Ovary (tissue), 9 donors: Measurements from ENCODE around the gene LIPI. TPM values are rescaled to one million over a fixed set of nuclear protein-coding genes. Genes with fewer than 3 reads are reported as not detected.
A peak's percentile ranks its signal among the peaks of the same experiment; 100 is the strongest.
"Not testable (repeated sequence)": the region's sequence is repeated elsewhere in the genome, so short reads cannot be mapped to it uniquely, and the experiment has no call there.

Experiments used
- DNase-seq, 5 donors: peaks; one replicate each; pipeline ENCODE4 v3.0.0-alpha.2; 2019 to 2020
- H3K27ac ChIP-seq, 2 donors: fragments of 200-600 bp; one replicate each; pipeline versions ENCODE4 v1.5.1 to v1.8.0; 2019 to 2022
- H3K27me3 ChIP-seq: fragments of 200-600 bp; one replicate; pipeline ENCODE4 v1.8.0; 2022
- H3K36me3 ChIP-seq: fragments of 200-600 bp; sonication (generic); one replicate; pipeline ENCODE4 v1.5.1; 2019
- H3K4me1 ChIP-seq: one replicate; pipeline ENCODE4 v1.8.1; 2013; ENCODE audit warnings: mild to moderate bottlenecking, moderate library complexity; ENCODE audit not compliant: insufficient read depth
- H3K4me3 ChIP-seq: fragments of 200-600 bp; sonication (generic); one replicate; pipeline ENCODE4 v1.5.1; 2017
- H3K9me3 ChIP-seq, 2 donors: fragments of 200-600 bp in 1 of 2; sonication (generic) in 1 of 2; one replicate each; pipeline versions ENCODE4 v1.5.1 to v1.8.1; 2013 to 2019; ENCODE audit warnings: mild to moderate bottlenecking in 1 of 2, moderate library complexity in 1 of 2
- EP300 ChIP-seq: sonication (generic); formaldehyde crosslinking; IDR thresholded peaks from one replicate; pipeline ENCODE4 v1.6.1; 2017; ENCODE audit warnings: antibody characterized with exemption
- POLR2A ChIP-seq: fragments of 450-650 bp; IDR thresholded peaks from one replicate; pipeline ENCODE4 v1.6.1; 2017; ENCODE audit warnings: antibody characterized with exemption, mild to moderate bottlenecking, moderate library complexity
- WGBS, 3 donors: extraction: QIAGEN DNeasy Blood & Tissue Kit in 1 of 3; methylation state at CpG; one replicate each; pipeline versions ENCODE4 v1.1.5 to v1.1.7; 2013 to 2017; 5-methylcytosine and 5-hydroxymethylcytosine counted together
- intact Hi-C, 4 donors: fragments of 100-400 bp; cut with DNase I; formaldehyde crosslinking; loops; one replicate each; pipeline versions ENCODE4 v1.11.0 to v1.15.1; 2022 to 2023
- polyA plus RNA-seq, 2 donors: library from polyadenylated mRNA; stranded (reverse); fragments of 200-250 nt in 1 of 2; fragments of 350-450 nt in 1 of 2; fragmentation: Illumina TruSeq in 1 of 2; extraction: RNeasy Lipid Tissue Mini Kit (QIAGEN cat#74804) in 1 of 2; gene quantifications; one replicate each; pipeline ENCODE4 v1.2.3, GENCODE V29; 2013 to 2014
- total RNA-seq, 7 donors: library from RNA; depleted of rRNA in 2 of 7; stranded (reverse); fragments of >200 nt in 2 of 7; fragmentation: NEBNext Ultra II Directional in 3 of 7; extraction: Animal tissue kit (Norgen Biotek cat#: 25700) in 3 of 7; gene quantifications; one replicate each; pipeline versions ENCODE4 v1.1.0 to v1.2.4, GENCODE V29; 2016 to 2023
- TF ChIP-seq, protein P1 (sequence below), 3 donors: fragments of 450-650 bp in 2 of 3; fragments of 200-600 bp in 1 of 3; IDR thresholded peaks; one replicate each; pipeline versions ENCODE4 v1.5.1 to v1.8.0; 2016 to 2022; ENCODE audit warnings: antibody characterized with exemption in 3 of 3, mild to moderate bottlenecking in 1 of 3
- donor health status: DM: no; HTN: no; CAD: no; lungs with moderate emphysema.
- donor health status: DM: no; HTN: no; CAD: no.
- donor health status: Bipolar disorder and iron deficiency.
- donor health status: DM: yes; HTN: yes; CAD: no.
- donor health status: DM: no; HTN: no; CAD: no.
- donor health status: DM: yes; HTN: yes; CAD: no.

The LIPI gene
- total and polyA plus RNA-seq, 9 donors, result 0.18 to 0.48 TPM; not detected in 7

DNA sequence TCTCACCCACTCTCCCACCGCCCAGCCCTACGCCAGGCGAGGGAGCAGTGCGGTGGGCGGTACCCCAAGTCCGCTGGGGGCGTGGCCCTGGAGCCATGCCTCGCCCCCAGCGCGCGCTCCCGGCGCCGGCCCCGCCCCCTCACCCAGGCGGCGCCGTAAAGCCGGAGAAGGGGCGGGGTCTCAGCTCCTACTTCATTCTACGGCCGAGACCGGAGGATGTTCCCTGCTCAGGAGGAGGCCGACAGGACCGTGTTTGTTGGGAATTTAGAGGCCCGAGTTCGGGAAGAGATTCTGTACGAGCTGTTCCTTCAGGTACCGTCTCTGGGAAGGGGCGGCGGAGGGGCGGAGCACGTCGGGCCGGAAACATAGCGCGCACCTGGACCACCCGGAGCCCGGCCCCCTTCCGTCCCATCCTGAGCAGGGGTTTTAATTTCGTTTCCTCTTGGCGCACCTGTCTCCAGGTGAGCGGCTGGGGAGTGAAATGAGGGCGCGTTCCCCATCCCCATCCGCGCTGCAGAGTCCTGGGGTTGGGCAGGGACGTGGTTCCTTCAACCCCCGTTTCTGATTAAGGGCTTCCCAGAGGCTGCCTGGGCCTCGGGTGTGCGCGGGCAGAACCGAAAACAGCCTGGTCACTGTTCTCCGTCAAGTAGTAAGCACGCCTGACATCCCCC lies 5.4 kb upstream of the LIPI start, which contains the start of gene RBM11:
Gene RBM11 (plus strand): TSS at position 187 of the 671 bp plus-strand sequence. CDS start 30 bp downstream, at position 217.
- peak; percentile 78 to 88 (median 84) for DNase-seq
- Histone ChIP-seq H3K4me1 (peaks cover 3% of the 10 kb centered on the region), H3K27me3 (no peaks in the 10 kb centered on the region), H3K4me3 (peak within 1 kb of the TSS; percentile 78), H3K36me3 (no peaks in the 10 kb centered on the region), H3K9me3 (no peaks in the 10 kb centered on the region), H3K27ac (peak within 1 kb of the TSS in 1 of 2 donors; percentile 26)
- WGBS, 3 donors, result 0 to 1% (median 1%) methylated on average over 55 of the region's 55 CpGs
- intact Hi-C loops, result no loop called here
- TF ChIP-seq, protein P1, sequence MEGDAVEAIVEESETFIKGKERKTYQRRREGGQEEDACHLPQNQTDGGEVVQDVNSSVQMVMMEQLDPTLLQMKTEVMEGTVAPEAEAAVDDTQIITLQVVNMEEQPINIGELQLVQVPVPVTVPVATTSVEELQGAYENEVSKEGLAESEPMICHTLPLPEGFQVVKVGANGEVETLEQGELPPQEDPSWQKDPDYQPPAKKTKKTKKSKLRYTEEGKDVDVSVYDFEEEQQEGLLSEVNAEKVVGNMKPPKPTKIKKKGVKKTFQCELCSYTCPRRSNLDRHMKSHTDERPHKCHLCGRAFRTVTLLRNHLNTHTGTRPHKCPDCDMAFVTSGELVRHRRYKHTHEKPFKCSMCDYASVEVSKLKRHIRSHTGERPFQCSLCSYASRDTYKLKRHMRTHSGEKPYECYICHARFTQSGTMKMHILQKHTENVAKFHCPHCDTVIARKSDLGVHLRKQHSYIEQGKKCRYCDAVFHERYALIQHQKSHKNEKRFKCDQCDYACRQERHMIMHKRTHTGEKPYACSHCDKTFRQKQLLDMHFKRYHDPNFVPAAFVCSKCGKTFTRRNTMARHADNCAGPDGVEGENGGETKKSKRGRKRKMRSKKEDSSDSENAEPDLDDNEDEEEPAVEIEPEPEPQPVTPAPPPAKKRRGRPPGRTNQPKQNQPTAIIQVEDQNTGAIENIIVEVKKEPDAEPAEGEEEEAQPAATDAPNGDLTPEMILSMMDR (IDR thresholded peaks at IDR 0.05), result no peak
- peak; percentile 36 for TF ChIP-seq POLR2A
- TF ChIP-seq EP300, result no peak

DNA sequence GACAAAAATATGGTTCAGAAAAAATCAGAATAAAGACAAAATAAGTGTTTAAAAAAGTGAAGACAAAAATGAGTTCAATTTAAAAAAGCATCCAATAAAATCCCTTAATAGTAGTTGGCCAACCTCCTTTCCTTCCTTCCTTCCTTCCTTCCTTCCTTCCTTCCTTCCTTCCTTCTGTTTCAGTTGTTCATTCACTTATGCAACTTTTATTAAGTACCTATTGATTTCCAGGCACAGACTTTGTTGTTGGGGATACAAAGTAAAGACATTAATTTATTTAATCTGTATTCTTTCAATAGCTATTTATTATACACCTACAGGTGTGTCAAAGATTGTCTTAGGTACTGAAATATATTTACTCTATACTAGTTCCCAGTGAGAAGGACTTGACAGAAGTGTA lies 2.4 kb upstream of the LIPI start:
- no peaks in the 10 kb centered on the region for H3K36me3 ChIP-seq
- H3K27me3 ChIP-seq, result no peaks in the 10 kb centered on the region
- peaks cover 3% of the 10 kb centered on the region for H3K4me1 ChIP-seq
- no peak overlapping the region for H3K4me3 ChIP-seq
- no peak for TF ChIP-seq POLR2A
- TF ChIP-seq EP300, result no peak
- TF ChIP-seq, protein P1 (IDR thresholded peaks at IDR 0.05), result no peak
- intact Hi-C loops, result no loop called here
- no peak overlapping the region for H3K27ac ChIP-seq
- H3K9me3 ChIP-seq, result no peaks in the 10 kb centered on the region
- no peak for DNase-seq

DNA sequence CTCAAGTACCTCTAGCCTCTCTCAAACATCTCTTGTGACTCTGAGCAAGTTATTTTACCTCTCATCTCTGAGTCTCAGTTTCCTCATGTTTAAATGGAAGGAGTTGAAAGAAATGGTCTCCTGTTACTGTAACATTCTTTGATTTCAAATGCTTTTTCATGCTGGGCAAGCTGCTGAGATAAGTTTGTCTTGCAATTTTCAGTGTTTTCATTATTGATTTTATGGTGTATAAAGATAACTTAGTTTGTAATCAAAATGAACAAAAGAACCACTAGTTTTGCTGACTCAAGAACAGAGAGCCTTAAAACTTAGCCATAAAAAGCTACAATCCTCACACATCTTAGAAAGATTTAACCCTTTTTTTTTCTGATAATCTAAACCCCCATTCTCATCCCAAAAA lies 4.5 kb downstream of the LIPI start:
- H3K36me3 ChIP-seq, result no peaks in the 10 kb centered on the region
- no peaks in the 10 kb centered on the region for H3K4me1 ChIP-seq
- H3K27ac ChIP-seq, result no peak overlapping the region
- intact Hi-C loops, result no loop called here
- H3K4me3 ChIP-seq, result no peak overlapping the region
- H3K9me3 ChIP-seq, result no peaks in the 10 kb centered on the region
- no peak for DNase-seq
- TF ChIP-seq EP300 (no peak), POLR2A (no peak)
- TF ChIP-seq, protein P1 (IDR thresholded peaks at IDR 0.05), result no peak
- no peaks in the 10 kb centered on the region for H3K27me3 ChIP-seq

DNA sequence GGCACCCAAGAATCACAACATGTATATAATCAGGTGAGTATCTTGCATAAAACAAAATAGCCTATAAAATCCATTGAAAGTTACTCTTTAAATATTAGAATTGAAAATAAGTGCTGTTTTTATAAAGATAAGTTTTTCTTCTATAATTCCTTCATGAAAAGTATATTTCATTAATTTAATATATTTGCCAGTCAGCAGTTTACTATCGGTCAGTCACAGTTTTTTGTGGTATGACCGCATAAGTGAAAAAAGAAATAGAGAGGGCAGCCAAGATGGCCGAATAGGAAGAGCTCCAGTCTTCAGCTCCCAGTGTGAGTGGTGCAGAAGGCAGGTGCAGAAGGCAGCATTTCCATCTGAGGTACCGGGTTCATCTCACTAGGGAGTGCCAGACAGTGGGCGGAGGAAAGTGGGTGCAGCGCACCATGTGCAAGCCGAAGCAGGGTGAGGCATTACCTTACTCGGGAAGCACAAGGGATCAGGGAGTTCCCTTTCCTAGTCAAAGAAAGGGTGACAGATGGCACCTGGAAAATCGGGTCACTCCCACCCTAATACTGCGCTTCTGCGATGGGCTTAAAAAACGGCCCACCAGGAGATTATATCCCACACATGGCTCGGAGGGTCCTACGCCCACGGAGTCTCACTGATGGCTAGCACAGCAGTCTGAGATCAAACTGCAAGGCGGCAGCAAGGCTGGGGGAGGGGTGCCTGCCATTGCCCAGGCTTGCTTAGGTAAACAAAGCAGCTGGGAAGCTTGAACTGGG lies 44.1 kb downstream of the LIPI start:
- intact Hi-C loops, H3K4me1 ChIP-seq, H3K27ac ChIP-seq, H3K4me3 ChIP-seq, H3K9me3 ChIP-seq, H3K36me3 ChIP-seq, DNase-seq, H3K27me3 ChIP-seq: not testable (repeated sequence)
- WGBS, 3 donors, result 85 to 86% (median 86%) methylated on average over 16 of the region's 16 CpGs

DNA sequence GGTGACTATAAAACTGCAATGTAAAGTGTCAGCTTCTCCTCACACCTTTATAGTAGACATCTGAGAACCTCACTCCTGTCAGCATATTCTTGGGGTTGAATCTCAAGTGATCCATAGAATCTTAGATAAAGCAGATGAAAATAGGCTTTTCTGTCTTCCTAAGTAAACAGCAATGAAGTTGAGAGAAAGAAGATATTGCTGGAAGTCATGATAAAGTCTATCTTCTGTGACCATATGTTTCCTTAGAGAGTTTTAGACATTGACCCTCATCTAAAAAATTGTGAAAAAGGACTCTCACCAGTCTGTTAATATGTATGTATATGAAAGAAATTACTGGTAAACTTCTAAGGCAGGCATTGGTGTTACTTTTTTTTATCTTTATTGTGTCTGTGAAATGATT lies 66.8 kb downstream of the LIPI start:
- Histone ChIP-seq H3K27ac (no peak overlapping the region), H3K9me3 (no peaks in the 10 kb centered on the region), H3K36me3 (no peaks in the 10 kb centered on the region), H3K4me3 (no peak overlapping the region), H3K27me3 (no peaks in the 10 kb centered on the region), H3K4me1 (no peaks in the 10 kb centered on the region)
- intact Hi-C loops, result no loop called here
- no peak for TF ChIP-seq POLR2A
- no peak for TF ChIP-seq EP300
- TF ChIP-seq, protein P1 (IDR thresholded peaks at IDR 0.05), result no peak
- DNase-seq, result no peak
